Measurements from ENCODE around the gene KIF26B.

DNA sequence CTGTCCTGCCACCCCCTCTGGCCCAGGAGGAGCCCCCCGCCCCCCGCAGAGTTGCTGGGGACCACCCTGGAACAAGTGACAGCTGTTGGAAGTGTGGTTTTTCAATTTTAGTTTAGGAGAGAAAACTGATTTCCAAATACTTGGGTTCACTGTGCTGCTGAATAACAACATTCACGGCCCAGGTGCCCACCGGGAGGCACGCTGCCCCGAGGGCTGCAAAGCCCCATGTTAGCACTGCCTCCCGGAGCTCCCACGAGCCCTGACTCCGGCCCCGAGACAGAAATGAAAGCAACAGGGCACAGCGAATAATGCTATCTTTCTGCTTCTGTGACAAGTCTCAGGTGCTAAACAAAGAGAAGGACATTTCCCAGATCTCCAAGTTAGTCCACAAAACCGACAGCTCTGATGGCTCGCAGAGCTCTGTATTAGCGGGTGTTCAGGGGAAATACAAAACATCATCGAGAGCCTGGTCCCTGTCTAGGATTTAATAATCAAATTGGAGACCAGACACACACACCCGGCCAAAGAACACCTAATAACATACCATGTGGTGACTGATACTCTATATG is 451.5 kb downstream of the KIF26B start:
- TF ChIP-seq, protein P1, sequence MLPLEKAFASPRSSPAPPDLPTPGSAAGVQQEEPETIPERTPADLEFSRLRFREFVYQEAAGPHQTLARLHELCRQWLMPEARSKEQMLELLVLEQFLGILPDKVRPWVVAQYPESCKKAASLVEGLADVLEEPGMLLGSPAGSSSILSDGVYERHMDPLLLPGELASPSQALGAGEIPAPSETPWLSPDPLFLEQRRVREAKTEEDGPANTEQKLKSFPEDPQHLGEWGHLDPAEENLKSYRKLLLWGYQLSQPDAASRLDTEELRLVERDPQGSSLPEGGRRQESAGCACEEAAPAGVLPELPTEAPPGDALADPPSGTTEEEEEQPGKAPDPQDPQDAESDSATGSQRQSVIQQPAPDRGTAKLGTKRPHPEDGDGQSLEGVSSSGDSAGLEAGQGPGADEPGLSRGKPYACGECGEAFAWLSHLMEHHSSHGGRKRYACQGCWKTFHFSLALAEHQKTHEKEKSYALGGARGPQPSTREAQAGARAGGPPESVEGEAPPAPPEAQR (CRISPR knock-in tag; IDR thresholded peaks at IDR 0.05), result no peak
- TF ChIP-seq, protein P2, sequence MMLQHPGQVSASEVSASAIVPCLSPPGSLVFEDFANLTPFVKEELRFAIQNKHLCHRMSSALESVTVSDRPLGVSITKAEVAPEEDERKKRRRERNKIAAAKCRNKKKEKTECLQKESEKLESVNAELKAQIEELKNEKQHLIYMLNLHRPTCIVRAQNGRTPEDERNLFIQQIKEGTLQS (CRISPR knock-in tag; conservative IDR thresholded peaks at IDR 0.05), result no peak
- TF ChIP-seq ATF2 (CRISPR knock-in tag; IDR thresholded peaks at IDR 0.05; ENCODE audit: borderline replicate concordance, low read depth), result no peak
- TF ChIP-seq, protein P3, sequence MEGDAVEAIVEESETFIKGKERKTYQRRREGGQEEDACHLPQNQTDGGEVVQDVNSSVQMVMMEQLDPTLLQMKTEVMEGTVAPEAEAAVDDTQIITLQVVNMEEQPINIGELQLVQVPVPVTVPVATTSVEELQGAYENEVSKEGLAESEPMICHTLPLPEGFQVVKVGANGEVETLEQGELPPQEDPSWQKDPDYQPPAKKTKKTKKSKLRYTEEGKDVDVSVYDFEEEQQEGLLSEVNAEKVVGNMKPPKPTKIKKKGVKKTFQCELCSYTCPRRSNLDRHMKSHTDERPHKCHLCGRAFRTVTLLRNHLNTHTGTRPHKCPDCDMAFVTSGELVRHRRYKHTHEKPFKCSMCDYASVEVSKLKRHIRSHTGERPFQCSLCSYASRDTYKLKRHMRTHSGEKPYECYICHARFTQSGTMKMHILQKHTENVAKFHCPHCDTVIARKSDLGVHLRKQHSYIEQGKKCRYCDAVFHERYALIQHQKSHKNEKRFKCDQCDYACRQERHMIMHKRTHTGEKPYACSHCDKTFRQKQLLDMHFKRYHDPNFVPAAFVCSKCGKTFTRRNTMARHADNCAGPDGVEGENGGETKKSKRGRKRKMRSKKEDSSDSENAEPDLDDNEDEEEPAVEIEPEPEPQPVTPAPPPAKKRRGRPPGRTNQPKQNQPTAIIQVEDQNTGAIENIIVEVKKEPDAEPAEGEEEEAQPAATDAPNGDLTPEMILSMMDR (IDR thresholded peaks at IDR 0.05), result no peak
- TF ChIP-seq EMX1 (CRISPR knock-in tag; IDR thresholded peaks at IDR 0.05), result no peak
